Measurements from ENCODE around the gene LDHD. TPM values are rescaled to one million over a fixed set of nuclear protein-coding genes. Genes with fewer than 3 reads are reported as not detected.

Gene LDHD
- total and polyA plus RNA-seq, 2 of the 8 experiments (the other 6 are each of a cell fraction or from before 2014, with no cell fraction given) = 14.9 to 18.2 TPM

GRCh38 chr16:75073545-75074303 lies 42.9 kb downstream of the LDHD start:
- no peak overlapping the region for H2BK20ac ChIP-seq (ENCODE audit: low read length)
- peak overlapping the region; percentile 24; the same call in 1 of the 2 replicates for H2AK5ac ChIP-seq (ENCODE audit: low read depth, low read length)
- no peak overlapping the region for H4K91ac ChIP-seq (replicated peaks; ENCODE audit: insufficient read length, low read length)
- FAIRE-seq (no peak), DNase-seq (ENCODE audit: low read depth in 1 of 2, low spot score in 2 of 2) (no peak)
- H3K56ac ChIP-seq (replicated peaks; ENCODE audit: insufficient read length, low read depth, low read length) = no peak overlapping the region
- no peak overlapping the region for H2BK12ac ChIP-seq (ENCODE audit: low read depth, low read length)
- H3K27me3 ChIP-seq (replicated peaks in 1 of 4; ENCODE audit: control insufficient read depth in 3 of 4, extremely low read depth in 1 of 4, insufficient read depth in 3 of 4, low read length in 3 of 4) = no peaks in the 10 kb centered on the region
- peaks cover 7 to 26% of the 10 kb centered on the region in 2 experiments for H4K20me1 ChIP-seq (replicated peaks in 1 of 2; ENCODE audit: control insufficient read depth in 1 of 2, insufficient read depth in 2 of 2, low read length in 2 of 2)
- H4K8ac ChIP-seq (ENCODE audit: extremely low read depth, insufficient read depth, low read length) = 0 out of 2 replicates have a peak overlapping the region, but pooled peaks have one; percentile 53
- H3K23ac ChIP-seq (ENCODE audit: insufficient read length) = no peak overlapping the region
- CTCF ChIA-PET (ENCODE audit: partially characterized antibody) = interaction anchor here (0.6 to 3.7 kb wide), 6 partner anchors 11 to 121 kb away, joined by 3 to 20 read pairs (median 4); no protein-coding TSS in a partner anchor
- no peak overlapping the region for H2BK120ac ChIP-seq (replicated peaks; ENCODE audit: low read depth, low read length)
- H3K27ac ChIP-seq (ENCODE audit: low read depth, low read length) = no peak overlapping the region
- whole genome bisulfite sequencing, 2 experiments (ENCODE audit: extremely low coverage in 1 of 2, insufficient coverage in 1 of 2, insufficient read length in 1 of 2, insufficient replicate concordance in 2 of 2, low coverage in 1 of 2, low lambda C conversion rate in 2 of 2, missing lambda C conversion rate in 1 of 2) = 80% methylated on average over 20 of the region's 20 CpGs; no CpG with 5 or more reads in 1 of the 2 experiments
- H2BK15ac ChIP-seq (ENCODE audit: low read length) = no peak overlapping the region
- H2AFZ ChIP-seq (ENCODE audit: low read length) = no peak overlapping the region
- H3K36me3 ChIP-seq (ENCODE audit: control insufficient read depth in 2 of 4, insufficient read depth in 4 of 4, low read length in 3 of 4) = no peaks in the 10 kb centered on the region; a peak in 1 of 8 replicates
- H3K9ac ChIP-seq (replicated peaks in 1 of 4; ENCODE audit: extremely low read depth in 1 of 4, low read depth in 3 of 4, low read length in 3 of 4) = peak overlapping the region in 1 of 4 experiments; percentile 25; a peak in 1 of 7 replicates
- no peak overlapping the region for H3K4ac ChIP-seq (replicated peaks; ENCODE audit: insufficient read length, low read depth, low read length)
- no peak overlapping the region for H3K4me3 ChIP-seq (ENCODE audit: extremely low read depth in 1 of 4, insufficient read depth in 2 of 4, low read depth in 3 of 4, low read length in 4 of 4)
- 0 out of 4 replicates have a peak overlapping the region, but pooled peaks have one; percentile 5 to 7 for H3K4me2 ChIP-seq (ENCODE audit: insufficient read depth in 1 of 2, low read depth in 2 of 2, low read length in 2 of 2)
- no peak overlapping the region; the same call in 1 of the 2 replicates for H2BK5ac ChIP-seq (ENCODE audit: low read depth, low read length)
- H3K23me2 ChIP-seq (ENCODE audit: low read depth, low read length) = no peaks in the 10 kb centered on the region
- peaks cover 20% of the 10 kb centered on the region for H3K79me1 ChIP-seq (ENCODE audit: low read depth, low read length)
- H3K79me2 ChIP-seq (ENCODE audit: control insufficient read depth in 1 of 2, insufficient read depth in 2 of 2, low read length in 2 of 2) = peaks cover 9 to 89% of the 10 kb centered on the region in 2 experiments
- POLR2A ChIA-PET (ENCODE audit: partially characterized antibody) = interaction anchor here (0.9 kb wide), 1 partner anchor 9 kb away, joined by 3 read pairs; no protein-coding TSS in a partner anchor
- peaks cover 3 to 16% (median 13%) of the 10 kb centered on the region in 4 experiments for H3K4me1 ChIP-seq (replicated peaks in 1 of 4; ENCODE audit: control insufficient read depth in 3 of 4, insufficient read depth in 4 of 4, low read length in 3 of 4)
- H3K18ac ChIP-seq (ENCODE audit: extremely low read depth, low read length) = peak overlapping the region; percentile 54; the same call in 1 of the 2 replicates
- no peak overlapping the region for H4K5ac ChIP-seq (ENCODE audit: insufficient read length, low read depth, low read length)
- H3K14ac ChIP-seq (ENCODE audit: insufficient read length) = no peak overlapping the region
- H3K9me3 ChIP-seq (ENCODE audit: insufficient read depth in 2 of 2, low read depth in 1 of 2, low read length in 1 of 2) = no peaks in the 10 kb centered on the region
- TF ChIP-seq POLR2AphosphoS5 (IDR thresholded peaks at IDR 0.05; ENCODE audit: low read depth, low read length) (no peak), SUZ12 (IDR thresholded peaks at IDR 0.05; ENCODE audit: low read length) (no peak), KDM1A (IDR thresholded peaks at IDR 0.05; ENCODE audit: borderline replicate concordance, low read length) (no peak), CREB1 (IDR thresholded peaks at IDR 0.05) (no peak), MAFK (IDR thresholded peaks at IDR 0.05; ENCODE audit: low read depth, low read length) (no peak), SP2 (IDR thresholded peaks at IDR 0.05; ENCODE audit: low read length) (no peak), FOSL1 (IDR thresholded peaks at IDR 0.05; ENCODE audit: insufficient read depth, low read depth, low read length) (no peak), KDM5A (IDR thresholded peaks at IDR 0.05; ENCODE audit: low read length) (no peak), EP300 (IDR thresholded peaks at IDR 0.05; ENCODE audit: borderline replicate concordance in 1 of 2, low read depth in 2 of 2, low read length in 2 of 2) (no peak), POU5F1 (IDR thresholded peaks at IDR 0.05; ENCODE audit: low read depth, low read length) (no peak), HDAC2 (IDR thresholded peaks at IDR 0.05; ENCODE audit: borderline replicate concordance in 1 of 2, low read depth in 2 of 2, low read length in 2 of 2) (no peak)

Measured in H1 (cell line).